Activated naive CD4-positive, alpha-beta T cell treated with anti-CD3 and anti-CD28 coated beads, Interleukin-2, amount 10 ng/mL, durations not matched to agents 5 hours and 36 hours (primary cell): Measurements from ENCODE around the gene ATXN3L. TPM values are rescaled to one million over a fixed set of nuclear protein-coding genes. Genes with fewer than 3 reads are reported as not detected.

Source experiments
- total RNA-seq, 2 experiments: library from RNA; stranded (reverse); gene quantifications; one replicate each; pipeline ENCODE4 v1.2.3, GENCODE V29; 2021

ATXN3L gene
- not detected for total RNA-seq

GRCh38 chrX:13319953-13320352 is at the start of gene ATXN3L:
Gene ATXN3L, minus strand, starts transcription at chrX:13320053. Its CDS starts 119 bp downstream, at chrX:13319934.

Other genes with a start within 250 kb of the ATXN3L start
- gene EGFL6, start 249.5 kb upstream of the ATXN3L start, total RNA-seq = 1 to 10 TPM; 3.7 to 4.1 TPM